Stimulated activated CD4-positive, alpha-beta T cell treated with anti-CD3 and anti-CD28 coated beads, Interleukin-4, amount 100 ng/mL, for 24 hours (primary cell): ENCODE measurements around the gene ULK2.

Experiments used
- DNase-seq: peaks from one replicate; pipeline ENCODE4 v3.0.0-alpha.2; 2020

Gene ULK2

GRCh38 chr17:19724501-19725420, 143.0 kb downstream of the ULK2 start:
- DNase-seq, result peak; percentile 58

- no peak for DNase-seq
Measured at GRCh38 chr17:19723964-19724363, 143.8 kb downstream of the ULK2 start.
